Measurements from ENCODE around the gene MERTK.

Gene MERTK

DNA sequence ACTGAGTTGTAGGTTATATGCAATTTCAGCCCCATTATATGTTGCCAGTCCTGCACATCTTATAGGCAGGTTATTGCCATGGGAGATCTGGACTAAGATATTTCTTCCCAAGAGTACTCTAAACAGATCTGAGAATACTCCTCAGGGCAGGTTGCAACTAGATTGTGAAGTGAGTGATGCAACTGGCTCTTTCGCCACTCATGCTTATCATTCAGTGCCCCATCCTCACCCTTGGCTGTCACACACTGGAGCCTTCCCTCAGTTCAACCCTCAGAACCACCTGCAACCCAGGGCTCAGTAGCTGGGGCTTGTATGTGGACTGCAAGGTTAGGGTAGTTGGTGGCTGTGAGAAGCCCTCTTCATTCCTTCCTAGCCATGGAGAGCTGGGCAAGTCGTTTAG, 14.1 kb downstream of the MERTK start:
- TF ChIP-seq, protein P1, sequence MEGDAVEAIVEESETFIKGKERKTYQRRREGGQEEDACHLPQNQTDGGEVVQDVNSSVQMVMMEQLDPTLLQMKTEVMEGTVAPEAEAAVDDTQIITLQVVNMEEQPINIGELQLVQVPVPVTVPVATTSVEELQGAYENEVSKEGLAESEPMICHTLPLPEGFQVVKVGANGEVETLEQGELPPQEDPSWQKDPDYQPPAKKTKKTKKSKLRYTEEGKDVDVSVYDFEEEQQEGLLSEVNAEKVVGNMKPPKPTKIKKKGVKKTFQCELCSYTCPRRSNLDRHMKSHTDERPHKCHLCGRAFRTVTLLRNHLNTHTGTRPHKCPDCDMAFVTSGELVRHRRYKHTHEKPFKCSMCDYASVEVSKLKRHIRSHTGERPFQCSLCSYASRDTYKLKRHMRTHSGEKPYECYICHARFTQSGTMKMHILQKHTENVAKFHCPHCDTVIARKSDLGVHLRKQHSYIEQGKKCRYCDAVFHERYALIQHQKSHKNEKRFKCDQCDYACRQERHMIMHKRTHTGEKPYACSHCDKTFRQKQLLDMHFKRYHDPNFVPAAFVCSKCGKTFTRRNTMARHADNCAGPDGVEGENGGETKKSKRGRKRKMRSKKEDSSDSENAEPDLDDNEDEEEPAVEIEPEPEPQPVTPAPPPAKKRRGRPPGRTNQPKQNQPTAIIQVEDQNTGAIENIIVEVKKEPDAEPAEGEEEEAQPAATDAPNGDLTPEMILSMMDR (IDR thresholded peaks at IDR 0.05; ENCODE audit: borderline replicate concordance, insufficient read depth, low read depth, low read length), result no peak
- H3K4me3 ChIP-seq (ENCODE audit: low read depth, low read length), result no peak overlapping the region

- TF ChIP-seq, protein P1 (IDR thresholded peaks at IDR 0.05; ENCODE audit: borderline replicate concordance, insufficient read depth, low read depth, low read length), result no peak
- no peak overlapping the region for H3K4me3 ChIP-seq (ENCODE audit: low read depth, low read length)
These were observed 18.7 kb downstream of the MERTK start for GRCh38 chr2:111917106-111917505.

GRCh38 chr2:111918383-111918806, 20.0 kb downstream of the MERTK start:
- H3K4me3 ChIP-seq (ENCODE audit: low read depth, low read length), result no peak overlapping the region
- TF ChIP-seq, protein P1 (IDR thresholded peaks at IDR 0.05; ENCODE audit: borderline replicate concordance, insufficient read depth, low read depth, low read length), result no peak

GRCh38 chr2:111919365-111919764, 21.0 kb downstream of the MERTK start:
- no peak overlapping the region for H3K4me3 ChIP-seq (ENCODE audit: low read depth, low read length)
- TF ChIP-seq, protein P1 (IDR thresholded peaks at IDR 0.05; ENCODE audit: borderline replicate concordance, insufficient read depth, low read depth, low read length), result 0 out of 2 replicates have a peak, but pooled peaks have one; percentile 2

DNA sequence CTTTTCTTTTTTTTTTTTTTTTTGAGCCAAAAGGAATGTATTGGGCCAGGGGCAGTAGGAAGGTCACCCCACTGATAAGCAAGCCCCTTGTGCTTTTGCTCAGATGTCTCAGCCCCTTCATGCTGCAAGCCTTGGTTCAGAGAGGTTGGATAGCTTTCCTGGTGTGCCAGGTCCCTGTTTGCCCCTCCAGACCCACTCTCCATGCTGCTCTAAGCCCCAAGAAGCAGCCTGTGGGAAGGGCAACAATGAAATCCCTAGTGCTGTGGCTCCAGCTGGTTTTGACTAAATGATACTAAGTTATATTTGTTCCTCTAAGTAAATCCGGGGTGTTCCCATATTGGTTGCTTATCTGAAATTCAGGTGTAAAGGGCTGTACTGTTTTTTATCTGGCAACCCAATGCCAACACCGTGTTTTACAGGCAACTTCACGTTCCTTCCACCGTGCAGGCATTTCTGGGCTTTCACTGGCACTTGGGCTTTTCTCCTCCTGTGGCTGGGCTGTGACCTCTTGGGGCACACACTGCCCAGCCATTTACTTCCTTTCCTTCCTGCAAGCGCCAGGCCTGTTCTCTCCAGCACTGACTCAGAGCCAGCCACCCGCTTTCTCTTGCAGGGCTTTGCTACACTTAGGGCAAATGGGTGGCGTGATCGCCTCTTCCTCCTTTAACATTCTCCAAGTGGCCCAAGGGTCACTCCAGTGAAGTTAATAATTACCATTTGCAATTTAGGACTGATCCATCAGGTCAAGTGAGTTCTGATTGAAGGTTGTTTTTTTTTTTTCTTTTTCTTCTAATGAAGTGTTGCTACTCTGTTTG, 21.6 kb downstream of the MERTK start:
- no peak overlapping the region for H3K4me3 ChIP-seq (ENCODE audit: low read depth, low read length)
- TF ChIP-seq, protein P1 (IDR thresholded peaks at IDR 0.05; ENCODE audit: borderline replicate concordance, insufficient read depth, low read depth, low read length), result no peak

DNA sequence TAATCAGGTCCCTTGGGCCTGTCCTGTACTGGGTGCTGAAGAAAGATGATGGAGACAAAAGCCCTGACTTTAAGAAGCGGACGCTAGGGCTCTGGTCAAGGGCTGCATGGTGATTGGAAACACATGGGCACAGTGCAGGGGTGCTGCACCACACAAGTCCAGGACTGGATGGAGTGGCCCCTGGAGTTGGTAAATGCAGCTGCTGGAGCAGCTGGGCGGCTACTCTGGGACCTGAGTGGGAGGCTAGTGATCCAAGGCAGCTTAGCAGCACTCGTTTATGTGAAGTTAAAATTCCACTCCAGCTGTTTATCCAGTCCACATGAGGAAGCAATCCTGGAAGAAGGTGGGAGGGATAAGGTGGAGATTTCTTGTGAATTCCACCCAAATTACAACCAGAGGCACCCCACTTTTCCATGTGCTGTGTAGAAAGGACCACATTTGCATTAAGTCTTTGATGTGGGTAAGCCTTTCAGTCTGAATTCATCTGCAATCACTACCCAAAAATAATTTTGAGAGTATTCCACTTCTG, 24.9 kb downstream of the MERTK start:
- no peak overlapping the region for H3K4me3 ChIP-seq (ENCODE audit: low read depth, low read length)
- TF ChIP-seq, protein P1 (IDR thresholded peaks at IDR 0.05; ENCODE audit: borderline replicate concordance, insufficient read depth, low read depth, low read length), result no peak

DNA sequence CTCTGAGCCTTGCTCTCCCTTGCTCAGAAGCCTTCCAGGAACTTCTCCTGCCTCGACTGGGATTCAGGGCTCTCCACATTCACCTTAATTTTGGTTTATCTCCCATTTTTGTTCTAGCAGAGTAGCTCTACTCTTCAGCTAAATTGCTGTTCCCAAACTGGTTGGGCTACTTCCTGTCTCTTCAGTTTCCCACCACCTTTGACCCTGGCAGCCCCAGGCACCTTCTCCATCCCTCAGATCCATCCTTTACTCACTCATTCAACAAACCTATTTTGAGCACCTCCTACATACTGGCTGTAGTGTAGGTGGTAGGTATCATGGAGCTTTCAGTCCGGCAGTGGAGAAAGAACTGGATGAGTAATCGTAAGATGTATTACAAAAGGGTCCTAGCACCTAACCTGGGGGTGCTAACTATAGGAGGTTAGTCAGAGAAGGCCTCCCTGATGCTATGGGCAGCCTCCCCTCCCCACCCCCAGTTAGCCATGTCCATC, 26.3 kb downstream of the MERTK start:
- H3K4me3 ChIP-seq (ENCODE audit: low read depth, low read length), result no peak overlapping the region
- TF ChIP-seq, protein P1 (IDR thresholded peaks at IDR 0.05; ENCODE audit: borderline replicate concordance, insufficient read depth, low read depth, low read length), result no peak

Measured in GM12875 (cell line).